ENCODE data around the gene ARHGAP15. TPM values are rescaled to one million over a fixed set of nuclear protein-coding genes. Genes with fewer than 3 reads are reported as not detected.

The ARHGAP15 gene
- total and polyA plus RNA-seq, 2 donors from 2014 or later: 5.7 to 23.1 TPM

DNA sequence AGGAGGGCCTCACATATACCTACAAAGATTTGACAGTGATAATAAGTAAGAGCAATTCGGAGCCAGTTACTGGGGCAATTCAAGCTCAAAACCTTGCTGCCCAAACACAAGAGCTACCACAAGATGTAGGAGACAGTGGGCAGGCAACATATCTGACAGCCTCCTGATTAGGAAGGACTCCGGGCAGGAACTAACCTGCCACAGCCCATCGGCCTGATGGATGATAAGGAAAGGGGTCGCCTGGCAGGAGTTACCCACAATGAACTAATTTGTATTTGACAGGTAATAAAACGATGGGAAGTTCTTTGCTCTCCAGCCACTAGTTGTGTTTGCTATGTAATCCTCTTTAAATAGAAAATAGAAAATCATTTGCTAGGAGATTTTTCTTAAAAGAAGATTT lies 100.2 kb downstream of the ARHGAP15 start:
- Histone ChIP-seq H3K9ac (ENCODE audit: low read length in 3 of 3) (no peak overlapping the region), H3K4me1 (ENCODE audit: control insufficient read depth in 2 of 3, insufficient read depth in 2 of 3, low read depth in 1 of 3, low read length in 3 of 3) (no peaks in the 10 kb centered on the region), H3K9me3 (ENCODE audit: control insufficient read depth in 2 of 3, insufficient read depth in 1 of 3, low read length in 3 of 3) (no peaks in the 10 kb centered on the region), H3K36me3 (ENCODE audit: control insufficient read depth in 2 of 3, insufficient read depth in 3 of 3, low read length in 3 of 3) (no peaks in the 10 kb centered on the region), H3K4me3 (ENCODE audit: low read length in 3 of 3) (no peak overlapping the region), H3K27me3 (ENCODE audit: control insufficient read depth, insufficient read depth, low read length) (no peaks in the 10 kb centered on the region), H3K27ac (ENCODE audit: low read depth in 2 of 2, low read length in 2 of 2) (no peak overlapping the region)
- intact Hi-C loops (cut with DNase I): no loop called here
- TF ChIP-seq, protein P1, sequence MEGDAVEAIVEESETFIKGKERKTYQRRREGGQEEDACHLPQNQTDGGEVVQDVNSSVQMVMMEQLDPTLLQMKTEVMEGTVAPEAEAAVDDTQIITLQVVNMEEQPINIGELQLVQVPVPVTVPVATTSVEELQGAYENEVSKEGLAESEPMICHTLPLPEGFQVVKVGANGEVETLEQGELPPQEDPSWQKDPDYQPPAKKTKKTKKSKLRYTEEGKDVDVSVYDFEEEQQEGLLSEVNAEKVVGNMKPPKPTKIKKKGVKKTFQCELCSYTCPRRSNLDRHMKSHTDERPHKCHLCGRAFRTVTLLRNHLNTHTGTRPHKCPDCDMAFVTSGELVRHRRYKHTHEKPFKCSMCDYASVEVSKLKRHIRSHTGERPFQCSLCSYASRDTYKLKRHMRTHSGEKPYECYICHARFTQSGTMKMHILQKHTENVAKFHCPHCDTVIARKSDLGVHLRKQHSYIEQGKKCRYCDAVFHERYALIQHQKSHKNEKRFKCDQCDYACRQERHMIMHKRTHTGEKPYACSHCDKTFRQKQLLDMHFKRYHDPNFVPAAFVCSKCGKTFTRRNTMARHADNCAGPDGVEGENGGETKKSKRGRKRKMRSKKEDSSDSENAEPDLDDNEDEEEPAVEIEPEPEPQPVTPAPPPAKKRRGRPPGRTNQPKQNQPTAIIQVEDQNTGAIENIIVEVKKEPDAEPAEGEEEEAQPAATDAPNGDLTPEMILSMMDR (IDR thresholded peaks at IDR 0.05; ENCODE audit: borderline replicate concordance, extremely low read depth, insufficient read depth): no peak
- FAIRE-seq: no peak
- no peak for DNase-seq

DNA sequence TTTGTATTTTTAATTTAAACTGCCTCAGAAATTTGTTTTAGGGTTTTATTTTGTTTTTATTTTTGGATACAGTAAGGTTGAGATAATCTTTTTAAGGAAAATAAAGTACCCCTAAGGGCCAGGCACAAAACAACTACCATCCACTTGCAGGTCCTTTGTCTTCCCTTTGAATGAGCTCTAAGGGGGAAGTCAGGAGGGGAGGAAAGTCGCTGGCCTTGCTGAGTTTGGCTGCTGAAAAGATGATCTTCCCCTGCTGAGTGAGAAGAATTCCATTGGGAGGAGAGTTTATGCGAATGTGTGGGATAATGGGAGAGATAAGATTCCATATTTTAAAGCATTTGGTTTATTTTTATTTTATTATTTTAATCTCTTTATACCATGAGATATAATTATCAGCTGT lies 100.7 kb downstream of the ARHGAP15 start:
- DNase-seq: no peak
- no peak overlapping the region for H3K27ac ChIP-seq (ENCODE audit: low read depth in 2 of 2, low read length in 2 of 2)
- H3K27me3 ChIP-seq (ENCODE audit: control insufficient read depth, insufficient read depth, low read length): no peaks in the 10 kb centered on the region
- no peak overlapping the region for H3K4me3 ChIP-seq (ENCODE audit: low read length in 3 of 3)
- no peaks in the 10 kb centered on the region for H3K4me1 ChIP-seq (ENCODE audit: control insufficient read depth in 2 of 3, insufficient read depth in 2 of 3, low read depth in 1 of 3, low read length in 3 of 3)
- TF ChIP-seq, protein P1 (IDR thresholded peaks at IDR 0.05; ENCODE audit: borderline replicate concordance, extremely low read depth, insufficient read depth): no peak
- H3K9me3 ChIP-seq (ENCODE audit: control insufficient read depth in 2 of 3, insufficient read depth in 1 of 3, low read length in 3 of 3): no peaks in the 10 kb centered on the region
- no peak overlapping the region for H3K9ac ChIP-seq (ENCODE audit: low read length in 3 of 3)
- intact Hi-C loops (cut with DNase I): no loop called here
- FAIRE-seq: no peak
- no peaks in the 10 kb centered on the region for H3K36me3 ChIP-seq (ENCODE audit: control insufficient read depth in 2 of 3, insufficient read depth in 3 of 3, low read length in 3 of 3)

DNA sequence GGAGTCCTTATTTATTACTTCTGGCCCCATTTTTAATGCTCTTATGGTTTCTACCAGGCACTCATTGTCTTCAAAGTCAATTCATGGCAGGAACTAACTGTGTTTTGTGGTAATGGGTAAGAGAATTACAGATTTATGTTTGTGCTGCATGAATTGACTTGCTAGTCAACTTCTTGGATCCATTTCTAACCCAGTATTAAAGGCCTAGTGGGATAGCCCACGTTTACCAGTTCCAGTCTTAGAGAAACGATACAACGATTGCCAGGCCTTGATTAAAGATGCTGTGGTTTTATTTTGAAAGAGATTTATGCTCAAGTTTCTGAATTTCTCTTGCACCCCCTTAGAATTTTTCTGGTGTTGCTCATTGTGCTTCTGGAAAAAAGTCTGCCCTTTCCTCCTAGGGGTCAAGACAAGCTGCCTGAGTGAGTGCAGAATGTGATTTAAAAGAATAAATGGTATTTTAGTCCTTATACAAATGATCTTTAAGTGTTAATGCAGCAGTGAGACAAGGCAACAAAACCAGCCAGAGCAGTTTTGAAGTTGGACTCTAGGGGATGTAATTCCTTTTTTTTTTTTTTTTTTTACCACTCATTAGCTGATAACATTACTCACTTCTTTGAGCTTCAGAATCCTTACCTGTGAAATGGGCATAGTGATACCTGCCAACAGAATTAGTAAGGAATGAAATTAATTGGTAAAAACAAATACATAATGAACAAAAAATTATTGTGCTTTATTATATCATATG lies 101.5 kb downstream of the ARHGAP15 start:
- intact Hi-C loops (cut with DNase I): no loop called here
- Histone ChIP-seq H3K9ac (ENCODE audit: low read length in 3 of 3) (no peak overlapping the region), H3K36me3 (ENCODE audit: control insufficient read depth in 2 of 3, insufficient read depth in 3 of 3, low read length in 3 of 3) (no peaks in the 10 kb centered on the region), H3K27me3 (ENCODE audit: control insufficient read depth, insufficient read depth, low read length) (no peaks in the 10 kb centered on the region), H3K27ac (ENCODE audit: low read depth in 2 of 2, low read length in 2 of 2) (no peak overlapping the region), H3K9me3 (ENCODE audit: control insufficient read depth in 2 of 3, insufficient read depth in 1 of 3, low read length in 3 of 3) (no peaks in the 10 kb centered on the region), H3K4me1 (ENCODE audit: control insufficient read depth in 2 of 3, insufficient read depth in 2 of 3, low read depth in 1 of 3, low read length in 3 of 3) (no peaks in the 10 kb centered on the region), H3K4me3 (ENCODE audit: low read length in 3 of 3) (no peak overlapping the region)
- no peak for DNase-seq
- no peak for FAIRE-seq
- TF ChIP-seq, protein P1 (IDR thresholded peaks at IDR 0.05; ENCODE audit: borderline replicate concordance, extremely low read depth, insufficient read depth): no peak

DNA sequence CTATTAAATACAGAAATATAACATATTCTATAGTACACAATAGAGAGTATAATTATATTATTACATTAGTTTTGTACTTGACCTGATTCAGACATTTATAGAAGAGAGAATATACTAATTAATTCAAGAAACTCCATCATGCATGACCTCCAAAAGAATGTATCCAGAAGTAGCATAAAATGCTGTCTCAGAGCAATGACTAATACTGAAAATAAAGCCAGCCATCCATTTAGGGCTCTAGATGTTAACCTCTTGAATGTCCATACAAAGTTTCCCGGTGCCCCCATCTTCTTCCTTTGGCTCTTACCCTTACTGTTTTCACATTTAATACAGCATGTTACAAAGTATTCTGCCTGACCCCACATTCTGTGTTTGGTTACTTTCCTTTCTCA lies 102.0 kb downstream of the ARHGAP15 start:
- no peaks in the 10 kb centered on the region for H3K9me3 ChIP-seq (ENCODE audit: control insufficient read depth in 2 of 3, insufficient read depth in 1 of 3, low read length in 3 of 3)
- TF ChIP-seq, protein P1 (IDR thresholded peaks at IDR 0.05; ENCODE audit: borderline replicate concordance, extremely low read depth, insufficient read depth): no peak
- no peaks in the 10 kb centered on the region for H3K4me1 ChIP-seq (ENCODE audit: control insufficient read depth in 2 of 3, insufficient read depth in 2 of 3, low read depth in 1 of 3, low read length in 3 of 3)
- no peak overlapping the region for H3K4me3 ChIP-seq (ENCODE audit: low read length in 3 of 3)
- no peak overlapping the region for H3K27ac ChIP-seq (ENCODE audit: low read depth in 2 of 2, low read length in 2 of 2)
- intact Hi-C loops (cut with DNase I): no loop called here
- H3K27me3 ChIP-seq (ENCODE audit: control insufficient read depth, insufficient read depth, low read length): no peaks in the 10 kb centered on the region
- no peaks in the 10 kb centered on the region for H3K36me3 ChIP-seq (ENCODE audit: control insufficient read depth in 2 of 3, insufficient read depth in 3 of 3, low read length in 3 of 3)
- no peak for DNase-seq
- H3K9ac ChIP-seq (ENCODE audit: low read length in 3 of 3): no peak overlapping the region
- no peak for FAIRE-seq

Measured in kidney (tissue), 14 donors.